ENCODE data around the gene SRPRA. TPM values are rescaled to one million over a fixed set of nuclear protein-coding genes. Genes with fewer than 3 reads are reported as not detected.

The SRPRA gene
- polyA plus RNA-seq, 1 donor from 2014 or later = 24.9 TPM

GRCh38 chr11:126231725-126232459, 36.8 kb downstream of the SRPRA start:
- H3K9ac ChIP-seq (ENCODE audit: low read length) = no peak overlapping the region
- no peaks in the 10 kb centered on the region for H3K36me3 ChIP-seq (ENCODE audit: insufficient read depth, low read length)
- no peak overlapping the region for H3K4me3 ChIP-seq (ENCODE audit: low read length)
- no peaks in the 10 kb centered on the region for H3F3A ChIP-seq (ENCODE audit: insufficient read depth, low read length, poor library complexity, severe bottlenecking)
- no peak overlapping the region for H3K4me2 ChIP-seq (ENCODE audit: low read length)
- no peak overlapping the region for H2AFZ ChIP-seq (ENCODE audit: low read depth, low read length)
- no peaks in the 10 kb centered on the region for H3K27me3 ChIP-seq (ENCODE audit: insufficient read depth, low read depth, low read length)
- no peaks in the 10 kb centered on the region for H3K9me3 ChIP-seq (ENCODE audit: low read length)
- H3K9me2 ChIP-seq (ENCODE audit: insufficient read depth, low read length) = no peaks in the 10 kb centered on the region
- no peak for TF ChIP-seq REST (IDR thresholded peaks at IDR 0.05; ENCODE audit: borderline replicate concordance)
- no peak for TF ChIP-seq SMC3 (conservative IDR thresholded peaks at IDR 0.05; ENCODE audit: poor library complexity)
- TF ChIP-seq EZH2 (IDR thresholded peaks at IDR 0.05; ENCODE audit: borderline replicate concordance, insufficient read depth, low read length, poor library complexity, severe bottlenecking) = no peak
- no peak for TF ChIP-seq POLR2AphosphoS5 (IDR thresholded peaks at IDR 0.05)
- TF ChIP-seq EP300 (conservative IDR thresholded peaks at IDR 0.05; ENCODE audit: poor library complexity, severe bottlenecking) = no peak
- TF ChIP-seq MXI1 (conservative IDR thresholded peaks at IDR 0.05; ENCODE audit: poor library complexity, severe bottlenecking) = no peak
- no peak for TF ChIP-seq RAD21 (conservative IDR thresholded peaks at IDR 0.05)
- TF ChIP-seq CTCF (IDR thresholded peaks at IDR 0.05; ENCODE audit: poor library complexity, severe bottlenecking) = no peak
- TF ChIP-seq TAF1 (IDR thresholded peaks at IDR 0.05; ENCODE audit: low read depth) = no peak
- H3K27ac ChIP-seq (ENCODE audit: low read length) = no peak overlapping the region
- no peaks in the 10 kb centered on the region for H3K79me2 ChIP-seq (replicated peaks; ENCODE audit: insufficient read depth, low read length)
- H4K20me1 ChIP-seq (ENCODE audit: insufficient read depth) = no peaks in the 10 kb centered on the region

- no peak overlapping the region for H2AFZ ChIP-seq (ENCODE audit: low read depth, low read length)
- H4K20me1 ChIP-seq (ENCODE audit: insufficient read depth) = no peaks in the 10 kb centered on the region
- no peak overlapping the region for H3K4me2 ChIP-seq (ENCODE audit: low read length)
- H3K79me2 ChIP-seq (replicated peaks; ENCODE audit: insufficient read depth, low read length) = no peaks in the 10 kb centered on the region
- H3K4me3 ChIP-seq (ENCODE audit: low read length) = no peak overlapping the region
- TF ChIP-seq REST (IDR thresholded peaks at IDR 0.05; ENCODE audit: borderline replicate concordance) (no peak), POLR2AphosphoS5 (IDR thresholded peaks at IDR 0.05) (no peak), TAF1 (IDR thresholded peaks at IDR 0.05; ENCODE audit: low read depth) (no peak), MXI1 (conservative IDR thresholded peaks at IDR 0.05; ENCODE audit: poor library complexity, severe bottlenecking) (no peak), EP300 (conservative IDR thresholded peaks at IDR 0.05; ENCODE audit: poor library complexity, severe bottlenecking) (no peak), CTCF (IDR thresholded peaks at IDR 0.05; ENCODE audit: poor library complexity, severe bottlenecking) (no peak), RAD21 (conservative IDR thresholded peaks at IDR 0.05) (no peak), SMC3 (conservative IDR thresholded peaks at IDR 0.05; ENCODE audit: poor library complexity) (no peak), EZH2 (IDR thresholded peaks at IDR 0.05; ENCODE audit: borderline replicate concordance, insufficient read depth, low read length, poor library complexity, severe bottlenecking) (no peak)
- H3K9me3 ChIP-seq (ENCODE audit: low read length) = no peaks in the 10 kb centered on the region
- no peaks in the 10 kb centered on the region for H3K9me2 ChIP-seq (ENCODE audit: insufficient read depth, low read length)
- no peaks in the 10 kb centered on the region for H3K27me3 ChIP-seq (ENCODE audit: insufficient read depth, low read depth, low read length)
- no peak overlapping the region for H3K9ac ChIP-seq (ENCODE audit: low read length)
- H3F3A ChIP-seq (ENCODE audit: insufficient read depth, low read length, poor library complexity, severe bottlenecking) = no peaks in the 10 kb centered on the region
- no peak overlapping the region for H3K27ac ChIP-seq (ENCODE audit: low read length)
- H3K36me3 ChIP-seq (ENCODE audit: insufficient read depth, low read length) = no peaks in the 10 kb centered on the region
These were observed 38.7 kb downstream of the SRPRA start for GRCh38 chr11:126229858-126230540.
